ENCODE data around the gene NBDY.
"Not testable (repeated sequence)": the region's sequence is repeated elsewhere in the genome, so short reads cannot be mapped to it uniquely, and the experiment has no call there.

Gene NBDY

GRCh38 chrX:56729152-56729850, at the start of gene NBDY:
NBDY (plus strand) TSS chrX:56729243; CDS start chrX:56729354, 111 bp downstream.
- DNase-seq: peak; percentile 6

- not testable (repeated sequence) for DNase-seq
Measured at GRCh38 chrX:56704530-56704929, 24.5 kb upstream of the NBDY start.

GRCh38 chrX:56726605-56727004, 2.4 kb upstream of the NBDY start:
- no peak for DNase-seq

- no peak for DNase-seq
Measured at GRCh38 chrX:56727531-56727930, 1.5 kb upstream of the NBDY start.

GRCh38 chrX:56728321-56728720, 722 bp upstream of the NBDY start:
- DNase-seq: no peak

- DNase-seq: peak; percentile 7
Measured at GRCh38 chrX:56728752-56729151, 291 bp upstream of the NBDY start.

- DNase-seq: peak; percentile 21
Measured at GRCh38 chrX:56733459-56734046, 4.5 kb downstream of the NBDY start.

GRCh38 chrX:56736219-56736618, 7.2 kb downstream of the NBDY start:
- no peak for DNase-seq

GRCh38 chrX:56738670-56739069, 9.6 kb downstream of the NBDY start:
- no peak for DNase-seq

- no peak for DNase-seq
Measured at GRCh38 chrX:56744996-56745395, 16.0 kb downstream of the NBDY start.

- DNase-seq: no peak
Measured at GRCh38 chrX:56746996-56747395, 18.0 kb downstream of the NBDY start.

GRCh38 chrX:56751071-56751470, 22.0 kb downstream of the NBDY start:
- DNase-seq: no peak

GRCh38 chrX:56757327-56757726, 28.3 kb downstream of the NBDY start:
- no peak for DNase-seq

GRCh38 chrX:56758456-56758855, 29.4 kb downstream of the NBDY start:
- DNase-seq: no peak

GRCh38 chrX:56759736-56760409, 30.8 kb downstream of the NBDY start:
- DNase-seq: no peak

GRCh38 chrX:56760410-56761124, 31.5 kb downstream of the NBDY start:
- DNase-seq: not testable (repeated sequence)

GRCh38 chrX:56761167-56761566, 32.1 kb downstream of the NBDY start:
- DNase-seq: no peak

- DNase-seq: no peak
Measured at GRCh38 chrX:56762220-56762619, 33.2 kb downstream of the NBDY start.

- DNase-seq: no peak
Measured at GRCh38 chrX:56762707-56763555, 33.9 kb downstream of the NBDY start.

GRCh38 chrX:56763556-56764152, 34.6 kb downstream of the NBDY start:
- DNase-seq: no peak

GRCh38 chrX:56764153-56764974, 35.3 kb downstream of the NBDY start:
- DNase-seq: peak; percentile 37

Data from stimulated activated CD4-positive, alpha-beta T cell treated with anti-CD3 and anti-CD28 coated beads, Interleukin-12 subunit alpha, Interleukin-12 subunit beta, amount 100 ng/mL, for 4 hours (primary cell).